ENCODE measurements around the gene AEBP2. TPM values are rescaled to one million over a fixed set of nuclear protein-coding genes. Genes with fewer than 3 reads are reported as not detected.
A peak's percentile ranks its signal among the peaks of the same experiment; 100 is the strongest.

Gene AEBP2
- total and polyA plus RNA-seq, 2 of the 13 experiments (the other 11 are each of a cell fraction or from before 2014, with no cell fraction given): 9.2 to 17.9 TPM

GRCh38 chr12:19439059-19440018 is at the start of gene AEBP2 (continued):
- TF ChIP-seq TCF12 (IDR thresholded peaks at IDR 0.05) (no peak), TCF12 (CRISPR knock-in tag; IDR thresholded peaks at IDR 0.05) (0 out of 2 replicates have a peak, but pooled peaks have one; percentile 26), THAP11 (CRISPR knock-in tag; IDR thresholded peaks at IDR 0.05) (peak; percentile 80), E2F2 (CRISPR knock-in tag; IDR thresholded peaks at IDR 0.05; ENCODE audit: borderline replicate concordance) (no peak), PHF20 (CRISPR knock-in tag; IDR thresholded peaks at IDR 0.05) (peak; percentile 29; the same call in 1 of the 2 replicates), ZNF12 (CRISPR knock-in tag; IDR thresholded peaks at IDR 0.05) (no peak), ELF4 (CRISPR knock-in tag; IDR thresholded peaks at IDR 0.05; ENCODE audit: borderline replicate concordance) (0 out of 2 replicates have a peak, but pooled peaks have one; percentile 8), DMAP1 (CRISPR knock-in tag; IDR thresholded peaks at IDR 0.05) (peak; percentile 83), ARNT (IDR thresholded peaks at IDR 0.05) (no peak), SNRNP70 (IDR thresholded peaks at IDR 0.05; ENCODE audit: low read depth, low read length) (no peak), RFXAP (CRISPR knock-in tag; IDR thresholded peaks at IDR 0.05; ENCODE audit: borderline replicate concordance) (peak; percentile 77; the same call in 1 of the 2 replicates), PHF5A (CRISPR knock-in tag; IDR thresholded peaks at IDR 0.05; ENCODE audit: low read depth, unreplicated experiment) (no peak), ESRRA (CRISPR knock-in tag; IDR thresholded peaks at IDR 0.05; ENCODE audit: low read depth) (no peak), SKIL (CRISPR knock-in tag; IDR thresholded peaks at IDR 0.05; ENCODE audit: borderline replicate concordance) (0 out of 2 replicates have a peak, but pooled peaks have one; percentile 3), ZSCAN21 (CRISPR knock-in tag; IDR thresholded peaks at IDR 0.05; ENCODE audit: borderline replicate concordance) (peak; percentile 83), GABPA (IDR thresholded peaks at IDR 0.05; ENCODE audit: low read depth, low read length) (no peak), GABPA (CRISPR knock-in tag; IDR thresholded peaks at IDR 0.05; ENCODE audit: low read depth) (no peak), ZNF343 (CRISPR knock-in tag; IDR thresholded peaks at IDR 0.05) (no peak; the same call in 1 of the 2 replicates), HMGA1 (CRISPR knock-in tag; conservative IDR thresholded peaks at IDR 0.05) (no peak), TGIF2 (CRISPR knock-in tag; IDR thresholded peaks at IDR 0.05) (no peak), ZNF136 (CRISPR knock-in tag; IDR thresholded peaks at IDR 0.05; ENCODE audit: low read depth) (no peak), ZNF44 (CRISPR knock-in tag; IDR thresholded peaks at IDR 0.05) (no peak), MXD3 (CRISPR knock-in tag; IDR thresholded peaks at IDR 0.05) (peak; percentile 76), RBFOX2 (IDR thresholded peaks at IDR 0.05; ENCODE audit: low read depth, low read length) (peak; percentile 88)
- TF ChIP-seq, protein P1, sequence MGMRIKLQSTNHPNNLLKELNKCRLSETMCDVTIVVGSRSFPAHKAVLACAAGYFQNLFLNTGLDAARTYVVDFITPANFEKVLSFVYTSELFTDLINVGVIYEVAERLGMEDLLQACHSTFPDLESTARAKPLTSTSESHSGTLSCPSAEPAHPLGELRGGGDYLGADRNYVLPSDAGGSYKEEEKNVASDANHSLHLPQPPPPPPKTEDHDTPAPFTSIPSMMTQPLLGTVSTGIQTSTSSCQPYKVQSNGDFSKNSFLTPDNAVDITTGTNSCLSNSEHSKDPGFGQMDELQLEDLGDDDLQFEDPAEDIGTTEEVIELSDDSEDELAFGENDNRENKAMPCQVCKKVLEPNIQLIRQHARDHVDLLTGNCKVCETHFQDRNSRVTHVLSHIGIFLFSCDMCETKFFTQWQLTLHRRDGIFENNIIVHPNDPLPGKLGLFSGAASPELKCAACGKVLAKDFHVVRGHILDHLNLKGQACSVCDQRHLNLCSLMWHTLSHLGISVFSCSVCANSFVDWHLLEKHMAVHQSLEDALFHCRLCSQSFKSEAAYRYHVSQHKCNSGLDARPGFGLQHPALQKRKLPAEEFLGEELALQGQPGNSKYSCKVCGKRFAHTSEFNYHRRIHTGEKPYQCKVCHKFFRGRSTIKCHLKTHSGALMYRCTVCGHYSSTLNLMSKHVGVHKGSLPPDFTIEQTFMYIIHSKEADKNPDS (CRISPR knock-in tag; IDR thresholded peaks at IDR 0.05): peak; percentile 22; the same call in 1 of the 2 replicates
